Measurements from ENCODE around the gene TCEAL3.

The TCEAL3 gene

DNA sequence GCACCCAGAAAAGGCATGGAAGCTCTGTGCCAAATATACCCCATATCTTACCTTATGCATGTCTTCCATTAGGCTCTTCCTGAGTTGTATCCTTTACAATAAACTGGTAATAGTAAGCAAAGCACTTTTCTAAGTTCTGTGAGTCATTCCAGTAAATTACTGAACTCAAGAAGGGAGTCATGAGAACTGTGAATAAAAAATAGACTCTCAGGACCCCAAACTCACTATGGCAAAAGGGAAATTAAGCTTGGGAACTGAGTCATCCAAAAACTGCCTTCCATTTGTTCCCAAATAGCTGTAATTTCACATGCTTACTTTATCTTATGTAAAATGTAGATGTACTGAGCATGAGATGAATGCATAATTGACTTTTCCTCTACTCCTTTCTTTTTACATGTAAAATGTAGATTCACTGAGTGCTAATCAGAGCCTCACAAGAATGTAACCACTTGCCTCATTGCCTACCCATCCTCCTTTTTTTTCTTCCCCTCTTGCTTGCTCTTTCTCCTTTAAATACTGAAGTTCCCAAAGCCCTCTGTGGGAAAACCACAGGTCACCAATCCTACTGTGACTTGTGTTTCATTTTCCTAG lies 8.1 kb downstream of the TCEAL3 start:
- H3K4me3 ChIP-seq (ENCODE audit: low read depth in 1 of 2, low read length in 2 of 2): no peak overlapping the region
- no peaks in the 10 kb centered on the region for H3K27me3 ChIP-seq (ENCODE audit: insufficient read depth, low read length, poor library complexity)
- no peak overlapping the region for H3K27ac ChIP-seq (ENCODE audit: low read length)
- TF ChIP-seq EZH2 (IDR thresholded peaks at IDR 0.05; ENCODE audit: borderline replicate concordance, low read depth, low read length, severe bottlenecking) (no peak), CTCF (IDR thresholded peaks at IDR 0.05; ENCODE audit: borderline replicate concordance, extremely low read depth, low read length, poor library complexity, severe bottlenecking) (no peak)
- no peaks in the 10 kb centered on the region for H3K4me1 ChIP-seq (ENCODE audit: insufficient read depth, low read length)
- no peak for ATAC-seq (ENCODE audit: insufficient read depth, low read depth)
- no peak overlapping the region for H2AFZ ChIP-seq (ENCODE audit: low read depth, low read length)
- DNase-seq: no peak
- no peak overlapping the region for H3K9ac ChIP-seq (ENCODE audit: low read depth, low read length)
- no peaks in the 10 kb centered on the region for H3K9me3 ChIP-seq (ENCODE audit: insufficient read depth, low read length, severe bottlenecking)
- H3K36me3 ChIP-seq (ENCODE audit: insufficient read depth, low read length): no peaks in the 10 kb centered on the region
- H3K79me2 ChIP-seq (ENCODE audit: insufficient read depth, low read length): no peaks in the 10 kb centered on the region
- H3K4me2 ChIP-seq (ENCODE audit: insufficient read depth, low read length): no peak overlapping the region
- no peaks in the 10 kb centered on the region for H4K20me1 ChIP-seq (ENCODE audit: insufficient read depth, low read length)

DNA sequence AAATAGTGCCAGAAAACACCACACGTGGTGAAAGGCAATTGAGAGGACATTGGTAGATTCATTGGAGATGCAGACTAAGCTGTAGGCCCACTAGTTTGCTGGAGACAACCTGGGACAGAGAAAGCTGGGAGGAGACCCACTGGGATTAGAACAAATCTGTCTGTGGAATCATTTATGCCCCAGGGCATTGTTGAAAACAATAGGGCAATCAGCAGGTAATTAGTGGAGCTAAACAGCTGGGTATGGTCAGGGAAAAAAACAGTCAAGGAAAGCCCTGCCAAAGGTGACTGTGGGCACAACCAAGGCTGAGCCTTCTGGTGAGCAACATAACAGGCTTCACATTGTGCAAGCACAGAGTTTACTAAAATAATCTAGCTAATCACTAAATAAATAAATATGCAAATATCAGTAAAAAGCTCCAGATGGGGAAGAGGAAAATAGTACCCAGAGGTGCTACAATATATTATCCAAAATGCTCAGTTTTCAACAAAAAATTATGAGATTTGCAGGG lies 9.0 kb downstream of the TCEAL3 start:
- Histone ChIP-seq H4K20me1 (ENCODE audit: insufficient read depth, low read length) (no peaks in the 10 kb centered on the region), H3K36me3 (ENCODE audit: insufficient read depth, low read length) (no peaks in the 10 kb centered on the region), H3K27me3 (ENCODE audit: insufficient read depth, low read length, poor library complexity) (no peaks in the 10 kb centered on the region), H3K9ac (ENCODE audit: low read depth, low read length) (no peak overlapping the region), H2AFZ (ENCODE audit: low read depth, low read length) (no peak overlapping the region), H3K27ac (ENCODE audit: low read length) (no peak overlapping the region), H3K4me2 (ENCODE audit: insufficient read depth, low read length) (no peak overlapping the region), H3K4me3 (ENCODE audit: low read depth in 1 of 2, low read length in 2 of 2) (no peak overlapping the region), H3K9me3 (ENCODE audit: insufficient read depth, low read length, severe bottlenecking) (no peaks in the 10 kb centered on the region), H3K4me1 (ENCODE audit: insufficient read depth, low read length) (no peaks in the 10 kb centered on the region), H3K79me2 (ENCODE audit: insufficient read depth, low read length) (no peaks in the 10 kb centered on the region)
- DNase-seq (no peak), ATAC-seq (ENCODE audit: insufficient read depth, low read depth) (no peak)
- no peak for TF ChIP-seq EZH2 (IDR thresholded peaks at IDR 0.05; ENCODE audit: borderline replicate concordance, low read depth, low read length, severe bottlenecking)
- TF ChIP-seq CTCF (IDR thresholded peaks at IDR 0.05; ENCODE audit: borderline replicate concordance, extremely low read depth, low read length, poor library complexity, severe bottlenecking): no peak

DNA sequence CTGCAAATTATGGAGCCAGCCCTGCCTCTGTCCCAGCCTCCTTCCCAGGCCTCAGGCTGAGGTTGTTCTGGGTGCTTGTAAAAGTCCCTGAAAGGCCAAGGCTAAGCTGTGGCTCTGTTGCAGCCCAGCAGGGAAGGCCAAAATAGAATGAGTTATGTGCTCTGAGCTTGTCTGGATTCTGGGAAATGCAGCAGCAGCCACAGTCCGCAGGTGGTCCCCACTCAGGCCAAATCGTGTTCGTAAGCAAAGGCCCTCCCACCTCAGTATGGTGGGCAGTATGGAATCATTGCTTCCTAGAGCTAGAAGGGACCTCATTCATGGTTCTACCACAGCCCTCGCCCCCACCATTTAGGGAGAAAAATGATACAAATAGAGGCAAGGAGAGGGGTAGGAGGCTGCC lies 16.3 kb downstream of the TCEAL3 start:
- peaks cover 11% of the 10 kb centered on the region; the same call in 1 of the 2 replicates for H3K4me1 ChIP-seq (ENCODE audit: insufficient read depth, low read length)
- H2AFZ ChIP-seq (ENCODE audit: low read depth, low read length): no peak overlapping the region
- H3K4me3 ChIP-seq (ENCODE audit: low read depth in 1 of 2, low read length in 2 of 2): no peak overlapping the region
- TF ChIP-seq CTCF (IDR thresholded peaks at IDR 0.05; ENCODE audit: borderline replicate concordance, extremely low read depth, low read length, poor library complexity, severe bottlenecking): no peak
- no peak for TF ChIP-seq EZH2 (IDR thresholded peaks at IDR 0.05; ENCODE audit: borderline replicate concordance, low read depth, low read length, severe bottlenecking)
- no peaks in the 10 kb centered on the region for H3K9me3 ChIP-seq (ENCODE audit: insufficient read depth, low read length, severe bottlenecking)
- peaks cover 8% of the 10 kb centered on the region; the same call in 1 of the 2 replicates for H3K79me2 ChIP-seq (ENCODE audit: insufficient read depth, low read length)
- H4K20me1 ChIP-seq (ENCODE audit: insufficient read depth, low read length): no peaks in the 10 kb centered on the region
- no peak overlapping the region for H3K9ac ChIP-seq (ENCODE audit: low read depth, low read length)
- DNase-seq (no peak), ATAC-seq (ENCODE audit: insufficient read depth, low read depth) (no peak)
- no peak overlapping the region for H3K27ac ChIP-seq (ENCODE audit: low read length)
- H3K36me3 ChIP-seq (ENCODE audit: insufficient read depth, low read length): no peaks in the 10 kb centered on the region
- no peak overlapping the region for H3K4me2 ChIP-seq (ENCODE audit: insufficient read depth, low read length)
- H3K27me3 ChIP-seq (ENCODE audit: insufficient read depth, low read length, poor library complexity): no peaks in the 10 kb centered on the region
